PC-9 (cell line): ENCODE measurements around the gene CPNE7. TPM values are rescaled to one million over a fixed set of nuclear protein-coding genes. Genes with fewer than 3 reads are reported as not detected.

Source experiments
- BruUV-seq: library from RNA; stranded (reverse); fragments of 400-500 nt; replicated peaks from 2 replicates; lab custom pipeline; 2021; lab: Mats Ljungman, UMichigan
- CTCF ChIA-PET: fragments of 300-600 bp; sonication (Branson Sonifier 250); formaldehyde crosslinking; loops from one replicate; lab custom pipeline; 2022; ENCODE audit warnings: antibody characterized with exemption; lab: Charles Lee
- POLR2A ChIA-PET: fragments of 300-600 bp; sonication (Branson Sonifier 250); formaldehyde crosslinking; loops from one replicate; lab custom pipeline; 2022; ENCODE audit warnings: antibody characterized with exemption; ENCODE audit not compliant: unreplicated experiment; lab: Charles Lee
- DNase-seq, 2 experiments: peaks; one replicate each; pipeline versions ENCODE4 v3.0.0 to v3.0.0-alpha.2; 2015 to 2022; ENCODE audit warnings: mixed read lengths in 1 of 2
- H2AFZ ChIP-seq: fragments of 200-600 bp; sonication (generic); 2 replicates; pipeline ENCODE4 v1.8.1; 2017; ENCODE audit warnings: antibody characterized with exemption
- H3F3A ChIP-seq: fragments of 200-600 bp; sonication (generic); 2 replicates; pipeline ENCODE4 v1.8.1; 2017; ENCODE audit warnings: antibody characterized with exemption, mild to moderate bottlenecking, low read depth; ENCODE audit not compliant: insufficient read depth
- H3K27ac ChIP-seq: fragments of 200-600 bp; sonication (generic); 2 replicates; pipeline ENCODE4 v1.6.1; 2016; ENCODE audit warnings: mixed run types
- H3K27me3 ChIP-seq: fragments of 200-600 bp; sonication (generic); 2 replicates; pipeline ENCODE4 v1.6.1; 2016; ENCODE audit warnings: low read depth, mixed run types; ENCODE audit not compliant: insufficient read depth
- H3K36me3 ChIP-seq: fragments of 200-600 bp; sonication (generic); 2 replicates; pipeline ENCODE4 v1.6.1; 2016; ENCODE audit warnings: low read depth, mixed run types
- H3K4me1 ChIP-seq: fragments of 200-600 bp; sonication (generic); replicated peaks from 2 replicates; pipeline ENCODE4 v1.6.1; 2016; ENCODE audit warnings: mixed run types; ENCODE audit not compliant: insufficient read depth
- H3K4me2 ChIP-seq: fragments of 200-600 bp; sonication (generic); 2 replicates; pipeline ENCODE4 v1.6.1; 2017; ENCODE audit warnings: mixed run types
- H3K4me3 ChIP-seq: fragments of 200-600 bp; sonication (generic); 2 replicates; pipeline ENCODE4 v1.6.1; 2016; ENCODE audit warnings: mixed run types
- H3K79me2 ChIP-seq: fragments of 200-600 bp; sonication (generic); 2 replicates; pipeline ENCODE4 v1.6.1; 2017; ENCODE audit warnings: low read depth, mixed run types
- H3K9me2 ChIP-seq: fragments of 200-600 bp; sonication (generic); 2 replicates; pipeline ENCODE4 v1.8.1; 2017; ENCODE audit warnings: mild to moderate bottlenecking; ENCODE audit not compliant: insufficient read depth
- H3K9me3 ChIP-seq: fragments of 200-600 bp; sonication (generic); 2 replicates; pipeline ENCODE4 v1.8.1; 2016; ENCODE audit warnings: low read depth; ENCODE audit not compliant: insufficient read depth
- H4K20me1 ChIP-seq: fragments of 200-600 bp; sonication (generic); 2 replicates; pipeline ENCODE4 v1.8.1; 2017; ENCODE audit not compliant: insufficient read depth
- EZH2 ChIP-seq: fragments of 200-600 bp; sonication (generic); IDR thresholded peaks from 2 replicates; pipeline ENCODE4 v1.8.0; 2017; ENCODE audit warnings: antibody characterized with exemption, low read depth
- intact Hi-C: fragments of 100-400 bp; cut with micrococcal nuclease; formaldehyde crosslinking; loops from one replicate; pipeline ENCODE4 v1.10.0; 2022; ENCODE audit not compliant: unreplicated experiment
- total RNA-seq: library from RNA; stranded (reverse); gene quantifications from 2 replicates; pipeline ENCODE4 v1.2.3, GENCODE V29; 2021
- TF ChIP-seq, protein P1 (sequence below): fragments of 200-600 bp; sonication (generic); conservative IDR thresholded peaks from 2 replicates; pipeline ENCODE4 v1.6.1; 2017; ENCODE audit warnings: mixed run types, antibody characterized with exemption, mild to moderate bottlenecking, moderate library complexity

The CPNE7 gene
- total RNA-seq, 1 experiment from 2014 or later = 19.5 TPM

DNA sequence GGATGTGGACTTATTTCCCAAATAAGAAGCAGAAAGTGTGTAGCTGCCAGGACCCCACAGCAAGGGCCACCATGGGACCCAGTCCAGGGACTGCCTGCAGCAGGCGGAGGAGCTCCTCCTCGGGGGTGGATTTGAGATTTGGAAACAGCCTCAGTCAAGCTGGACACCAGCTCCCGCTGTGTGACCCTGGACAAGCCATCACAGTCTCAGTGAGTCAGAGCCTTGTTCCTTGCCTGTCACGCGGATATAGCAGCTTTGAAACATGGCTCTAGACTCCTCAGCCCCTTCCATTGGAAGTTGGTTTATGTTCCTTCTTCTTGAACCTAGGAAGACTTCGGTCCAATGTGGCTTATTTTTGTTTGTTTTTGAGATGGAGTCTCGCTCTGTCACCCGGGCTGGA lies 25.4 kb downstream of the CPNE7 start:
- H3K4me2 ChIP-seq = no peak overlapping the region
- H3F3A ChIP-seq = peaks cover 26% of the 10 kb centered on the region; the same call in 1 of the 2 replicates
- no TSS peak for BruUV-seq
- peaks cover 16% of the 10 kb centered on the region; the same call in 1 of the 2 replicates for H3K4me1 ChIP-seq
- H3K27ac ChIP-seq = no peak overlapping the region
- no peaks in the 10 kb centered on the region for H4K20me1 ChIP-seq
- no peak overlapping the region for H3K4me3 ChIP-seq
- ChIA-PET POLR2A (interaction anchor here (0.6 kb wide), 1 partner anchor 70 kb away, joined by 8 read pairs; no protein-coding TSS in a partner anchor), CTCF (interaction anchor here (0.5 to 0.7 kb wide), 2 partner anchors 10 to 56 kb away, joined by 6 to 12 read pairs; partner anchors contain the start of genes CHMP1A and SPATA33)
- TF ChIP-seq, protein P1, sequence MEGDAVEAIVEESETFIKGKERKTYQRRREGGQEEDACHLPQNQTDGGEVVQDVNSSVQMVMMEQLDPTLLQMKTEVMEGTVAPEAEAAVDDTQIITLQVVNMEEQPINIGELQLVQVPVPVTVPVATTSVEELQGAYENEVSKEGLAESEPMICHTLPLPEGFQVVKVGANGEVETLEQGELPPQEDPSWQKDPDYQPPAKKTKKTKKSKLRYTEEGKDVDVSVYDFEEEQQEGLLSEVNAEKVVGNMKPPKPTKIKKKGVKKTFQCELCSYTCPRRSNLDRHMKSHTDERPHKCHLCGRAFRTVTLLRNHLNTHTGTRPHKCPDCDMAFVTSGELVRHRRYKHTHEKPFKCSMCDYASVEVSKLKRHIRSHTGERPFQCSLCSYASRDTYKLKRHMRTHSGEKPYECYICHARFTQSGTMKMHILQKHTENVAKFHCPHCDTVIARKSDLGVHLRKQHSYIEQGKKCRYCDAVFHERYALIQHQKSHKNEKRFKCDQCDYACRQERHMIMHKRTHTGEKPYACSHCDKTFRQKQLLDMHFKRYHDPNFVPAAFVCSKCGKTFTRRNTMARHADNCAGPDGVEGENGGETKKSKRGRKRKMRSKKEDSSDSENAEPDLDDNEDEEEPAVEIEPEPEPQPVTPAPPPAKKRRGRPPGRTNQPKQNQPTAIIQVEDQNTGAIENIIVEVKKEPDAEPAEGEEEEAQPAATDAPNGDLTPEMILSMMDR = no peak
- no peak for TF ChIP-seq EZH2
- no peaks in the 10 kb centered on the region for H3K36me3 ChIP-seq
- intact Hi-C loops = no loop called here
- H3K9me3 ChIP-seq = no peaks in the 10 kb centered on the region
- H3K79me2 ChIP-seq = no peaks in the 10 kb centered on the region
- no peaks in the 10 kb centered on the region for H3K27me3 ChIP-seq
- no peak for DNase-seq
- no peak overlapping the region for H2AFZ ChIP-seq
- H3K9me2 ChIP-seq = no peaks in the 10 kb centered on the region

DNA sequence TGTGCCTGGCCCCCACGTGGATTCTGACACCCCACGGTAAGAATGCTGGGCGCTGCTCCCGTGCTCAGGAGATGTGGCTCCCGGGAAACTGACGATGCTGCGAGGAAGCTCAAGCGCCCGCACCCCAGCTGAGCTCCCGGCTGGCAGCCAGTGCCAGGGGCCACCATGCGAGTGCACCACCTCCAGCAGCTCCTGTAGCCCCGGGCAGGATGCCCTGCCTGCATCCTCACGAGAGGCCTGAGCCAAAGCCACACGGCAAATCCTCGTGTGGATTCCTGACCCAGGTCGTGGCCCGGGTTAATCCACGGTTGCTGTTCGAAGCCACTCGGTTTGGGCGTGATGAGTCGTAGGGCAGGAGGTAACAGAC lies 26.3 kb downstream of the CPNE7 start:
- Histone ChIP-seq H4K20me1 (no peaks in the 10 kb centered on the region), H3K9me2 (no peaks in the 10 kb centered on the region), H3K27ac (no peak overlapping the region), H3K79me2 (no peaks in the 10 kb centered on the region), H2AFZ (no peak overlapping the region), H3F3A (peaks cover 22% of the 10 kb centered on the region; the same call in 1 of the 2 replicates), H3K36me3 (no peaks in the 10 kb centered on the region), H3K4me1 (peaks cover 16% of the 10 kb centered on the region; the same call in 1 of the 2 replicates), H3K9me3 (no peaks in the 10 kb centered on the region), H3K27me3 (no peaks in the 10 kb centered on the region), H3K4me3 (no peak overlapping the region), H3K4me2 (peak overlapping the region; percentile 71; the same call in 1 of the 2 replicates)
- no peak for DNase-seq
- intact Hi-C loops = no loop called here
- POLR2A ChIA-PET = no interaction called here
- no peak for TF ChIP-seq EZH2
- TF ChIP-seq, protein P1 = no peak
- no TSS peak for BruUV-seq
- CTCF ChIA-PET = no interaction called here

DNA sequence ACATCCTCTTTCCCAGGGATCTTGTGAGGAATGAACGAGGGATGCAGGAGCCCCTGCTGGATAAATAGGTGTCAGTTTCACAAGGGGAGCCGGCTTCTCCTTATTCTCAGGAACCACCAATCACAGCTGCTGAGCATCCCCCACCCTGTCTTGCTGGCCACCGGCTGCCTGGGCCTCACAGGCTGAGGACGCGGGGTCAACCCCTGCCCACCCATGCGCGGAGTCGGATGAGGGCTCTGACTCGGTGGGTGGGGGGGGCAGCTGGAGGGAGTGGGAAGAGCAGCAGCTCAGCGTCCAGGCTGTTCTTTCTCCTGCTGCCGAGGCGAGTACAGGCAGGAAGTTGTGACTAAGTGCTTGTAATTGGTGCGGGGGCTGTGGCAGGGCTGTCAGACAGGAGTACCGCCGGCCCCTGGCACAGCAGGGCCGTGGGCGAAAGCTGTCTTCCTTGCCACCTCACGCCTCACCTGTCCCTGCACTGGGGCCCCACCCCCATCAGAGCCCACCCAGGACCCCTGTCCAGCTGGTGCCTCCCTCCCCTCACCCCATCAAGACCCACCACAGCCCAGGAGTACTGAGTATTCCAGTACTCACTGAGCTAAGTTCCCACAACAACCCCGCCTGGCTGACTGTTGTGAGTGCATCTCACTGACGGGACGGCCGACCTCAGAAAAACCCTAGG lies 26.9 kb downstream of the CPNE7 start:
- H3K36me3 ChIP-seq = no peaks in the 10 kb centered on the region
- CTCF ChIA-PET = no interaction called here
- H2AFZ ChIP-seq = no peak overlapping the region
- H3K27me3 ChIP-seq = no peaks in the 10 kb centered on the region
- intact Hi-C loops = no loop called here
- no peak overlapping the region for H3K27ac ChIP-seq
- H3K4me2 ChIP-seq = peak overlapping the region; percentile 71
- no peaks in the 10 kb centered on the region for H3K9me3 ChIP-seq
- no peaks in the 10 kb centered on the region for H4K20me1 ChIP-seq
- H3K4me1 ChIP-seq = peaks cover 16% of the 10 kb centered on the region; the same call in 1 of the 2 replicates
- peak overlapping the region; percentile 22; the same call in 1 of the 2 replicates for H3K4me3 ChIP-seq
- no peaks in the 10 kb centered on the region for H3K79me2 ChIP-seq
- TF ChIP-seq EZH2 = no peak
- TF ChIP-seq, protein P1 = no peak
- no peaks in the 10 kb centered on the region for H3K9me2 ChIP-seq
- H3F3A ChIP-seq = peaks cover 17% of the 10 kb centered on the region; the same call in 1 of the 2 replicates
- no TSS peak for BruUV-seq
- DNase-seq = peak; percentile 41 to 44
- POLR2A ChIA-PET = interaction anchor here (0.6 kb wide), 1 partner anchor 98 kb away, joined by 7 read pairs; no protein-coding TSS in a partner anchor
